ENCODE results near the gene RARB.

Gene RARB

GRCh38 chr3:25510797-25511196, 82.7 kb downstream of the RARB start:
- POLR2A ChIA-PET, result no interaction called here
- CTCF ChIA-PET, result no interaction called here

GRCh38 chr3:25511972-25512721, 84.1 kb downstream of the RARB start:
- POLR2A ChIA-PET, result no interaction called here
- CTCF ChIA-PET, result no interaction called here
- TF ChIP-seq ZNF148 (tag by site-specific recombination; IDR thresholded peaks at IDR 0.05; ENCODE audit: borderline replicate concordance), result no peak
- no peak for TF ChIP-seq ZNF398 (tag by site-specific recombination; IDR thresholded peaks at IDR 0.05)
- no peak for TF ChIP-seq ZNF843 (tag by site-specific recombination; IDR thresholded peaks at IDR 0.05)
- no peak for TF ChIP-seq ZNF10 (tag by site-specific recombination; IDR thresholded peaks at IDR 0.05)
- no peak for TF ChIP-seq ZNF302 (tag by site-specific recombination; IDR thresholded peaks at IDR 0.05; ENCODE audit: low read depth)
- no peak for TF ChIP-seq ZNF433 (tag by site-specific recombination; IDR thresholded peaks at IDR 0.05; ENCODE audit: low read depth)
- TF ChIP-seq ZNF214 (tag by site-specific recombination; IDR thresholded peaks at IDR 0.05; ENCODE audit: borderline replicate concordance), result no peak

More at GRCh38 chr3:25510797-25511196, 82.7 kb downstream of the RARB start:
- no peak overlapping the region for H3K4me3 ChIP-seq (ENCODE audit: low read depth, low read length)
- H3K9me3 ChIP-seq (ENCODE audit: control insufficient read depth, insufficient read depth, low read depth, low read length), result no peaks in the 10 kb centered on the region
- H3K27ac ChIP-seq (ENCODE audit: extremely low read depth, low read depth, low read length), result no peak overlapping the region
- H3K4me1 ChIP-seq (ENCODE audit: control insufficient read depth, insufficient read depth, low read length), result no peaks in the 10 kb centered on the region
- TF ChIP-seq ZNF660 (tag by site-specific recombination; IDR thresholded peaks at IDR 0.05) (no peak), ZNF184 (tag by site-specific recombination; IDR thresholded peaks at IDR 0.05) (no peak), ZNF391 (tag by site-specific recombination; IDR thresholded peaks at IDR 0.05; ENCODE audit: borderline replicate concordance, low read depth) (no peak), KLF9 (tag by site-specific recombination; IDR thresholded peaks at IDR 0.05; ENCODE audit: low read depth) (no peak), TSHZ1 (tag by site-specific recombination; IDR thresholded peaks at IDR 0.05; ENCODE audit: borderline replicate concordance) (no peak), ZBTB48 (tag by site-specific recombination; IDR thresholded peaks at IDR 0.05) (no peak), CTCF (tag by site-specific recombination; IDR thresholded peaks at IDR 0.05) (no peak), ZNF132 (tag by site-specific recombination; IDR thresholded peaks at IDR 0.05; ENCODE audit: borderline replicate concordance) (no peak), ZNF624 (tag by site-specific recombination; IDR thresholded peaks at IDR 0.05) (no peak), YY1 (tag by site-specific recombination; IDR thresholded peaks at IDR 0.05) (no peak), ZNF449 (tag by site-specific recombination; IDR thresholded peaks at IDR 0.05) (no peak), ZNF768 (tag by site-specific recombination; IDR thresholded peaks at IDR 0.05) (no peak), FEZF1 (tag by site-specific recombination; IDR thresholded peaks at IDR 0.05) (no peak), MEIS1 (CRISPR knock-in tag; IDR thresholded peaks at IDR 0.05; ENCODE audit: borderline replicate concordance) (no peak), ZNF747 (tag by site-specific recombination; IDR thresholded peaks at IDR 0.05) (no peak)
- H3K36me3 ChIP-seq (ENCODE audit: control insufficient read depth in 2 of 2, insufficient read depth in 1 of 2, low read length in 2 of 2), result no peaks in the 10 kb centered on the region

More at GRCh38 chr3:25511972-25512721, 84.1 kb downstream of the RARB start:
- Histone ChIP-seq H3K4me3 (ENCODE audit: low read depth, low read length) (no peak overlapping the region), H3K27ac (ENCODE audit: extremely low read depth, low read depth, low read length) (no peak overlapping the region), H3K9me3 (ENCODE audit: control insufficient read depth, insufficient read depth, low read depth, low read length) (no peaks in the 10 kb centered on the region), H3K4me1 (ENCODE audit: control insufficient read depth, insufficient read depth, low read length) (no peaks in the 10 kb centered on the region), H3K36me3 (ENCODE audit: control insufficient read depth in 2 of 2, insufficient read depth in 1 of 2, low read length in 2 of 2) (no peaks in the 10 kb centered on the region)
